Mucosa of rectum (tissue), 2 donors: ENCODE measurements around the gene IL9.

ENCODE experiments used
- H3K27ac ChIP-seq, 2 donors: one replicate each; pipeline ENCODE4 v1.7.0; 2013; ENCODE audit warnings: inconsistent platforms in 2 of 2, low read depth in 2 of 2, low read length in 2 of 2
- H3K27me3 ChIP-seq, 2 donors: one replicate each; pipeline ENCODE4 v1.7.0; 2013; ENCODE audit warnings: low read length in 2 of 2; ENCODE audit not compliant: control insufficient read depth in 2 of 2, insufficient read depth in 2 of 2
- H3K36me3 ChIP-seq, 2 donors: one replicate each; pipeline ENCODE4 v1.7.0; 2013; ENCODE audit warnings: low read length in 2 of 2; ENCODE audit not compliant: control insufficient read depth in 2 of 2, insufficient read depth in 2 of 2
- H3K4me1 ChIP-seq, 2 donors: one replicate each; pipeline ENCODE4 v1.7.0; 2013; ENCODE audit warnings: low read length in 2 of 2, mild to moderate bottlenecking in 1 of 2; ENCODE audit not compliant: control insufficient read depth in 2 of 2, insufficient read depth in 2 of 2
- H3K4me3 ChIP-seq, 2 donors: one replicate each; pipeline ENCODE4 v1.7.0; 2013; ENCODE audit warnings: low read length in 2 of 2
- H3K9ac ChIP-seq, 2 donors: one replicate each; pipeline ENCODE4 v1.7.0; 2013; ENCODE audit warnings: low read length in 2 of 2, low read depth in 1 of 2, mild to moderate bottlenecking in 1 of 2
- H3K9me3 ChIP-seq, 2 donors: one replicate each; pipeline ENCODE4 v1.7.0; 2013; ENCODE audit warnings: low read length in 2 of 2; ENCODE audit not compliant: control insufficient read depth in 2 of 2
- donor health status: healthy.
- donor health status: Normal muscosa, but diverticular disease.

Gene IL9

DNA sequence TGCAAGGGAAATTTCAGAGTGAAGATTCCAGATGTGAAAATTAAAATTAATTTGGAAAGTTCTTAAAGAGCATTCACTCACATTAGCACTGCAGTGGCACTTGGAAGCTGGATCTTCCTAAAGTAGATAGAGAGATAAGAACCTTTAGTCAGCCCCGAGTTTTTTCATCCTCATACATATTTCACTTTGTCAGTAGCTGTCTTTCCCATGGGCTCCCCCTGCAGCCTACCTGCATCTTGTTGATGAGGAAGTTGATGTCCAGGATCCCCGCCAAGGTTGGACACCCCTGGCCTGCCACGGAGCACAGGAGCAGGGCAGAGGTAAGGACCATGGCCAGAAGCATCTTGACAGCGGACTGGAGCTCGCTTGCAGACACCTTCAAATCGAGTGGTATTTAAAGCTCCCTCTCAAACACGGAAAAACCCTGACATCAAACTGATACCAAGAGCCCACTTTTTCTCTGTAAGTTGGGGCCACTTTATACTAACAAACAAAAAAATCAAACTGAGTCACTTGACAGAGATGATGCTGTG lies at the start of gene IL9:
Gene IL9, minus strand, starts transcription at position 368 of the 533 bp plus-strand sequence. Its CDS starts 25 bp downstream, at position 343.
- Histone ChIP-seq H3K4me3 (no peak within 1 kb of the TSS), H3K9me3 (no peaks in the 10 kb centered on the region), H3K27ac (no peak within 1 kb of the TSS), H3K27me3 (peaks cover 3% of the 10 kb centered on the region in 2 donors), H3K4me1 (no peaks in the 10 kb centered on the region), H3K36me3 (no peaks in the 10 kb centered on the region), H3K9ac (no peak within 1 kb of the TSS)

DNA sequence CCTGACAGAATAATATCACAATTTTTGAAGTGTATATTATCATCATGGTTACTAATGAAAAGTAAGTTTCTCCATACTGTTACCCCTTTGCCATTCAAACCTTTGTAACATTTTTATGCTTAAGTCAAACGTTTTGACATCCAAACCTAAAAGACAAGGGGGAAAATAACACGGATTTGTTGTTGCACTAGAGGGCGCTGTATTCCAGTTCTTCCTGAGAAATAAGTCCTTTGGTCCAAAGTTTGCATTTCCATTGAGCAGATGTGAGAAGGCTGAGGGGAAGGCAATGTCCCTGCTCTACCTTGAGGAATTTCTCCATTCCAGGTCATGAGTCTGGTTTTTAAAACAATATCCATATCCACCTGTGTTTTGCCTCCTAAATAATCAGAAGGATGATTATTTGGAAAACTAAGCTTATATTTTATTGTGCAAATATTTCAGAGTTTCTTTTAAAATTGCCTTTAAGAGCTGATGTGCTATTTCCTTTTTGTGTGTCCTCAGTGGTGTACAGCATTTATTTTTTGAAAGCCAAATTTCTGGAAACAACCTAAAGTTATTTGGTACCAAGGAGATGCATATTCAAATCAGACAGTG lies 49.4 kb upstream of the IL9 start:
- H3K9me3 ChIP-seq: no peaks in the 10 kb centered on the region
- H3K4me1 ChIP-seq: no peaks in the 10 kb centered on the region
- no peak overlapping the region for H3K27ac ChIP-seq
- no peak overlapping the region for H3K4me3 ChIP-seq
- H3K9ac ChIP-seq: no peak overlapping the region
- no peaks in the 10 kb centered on the region for H3K36me3 ChIP-seq
- H3K27me3 ChIP-seq: peaks cover 0 to 2% of the 10 kb centered on the region in 2 donors

DNA sequence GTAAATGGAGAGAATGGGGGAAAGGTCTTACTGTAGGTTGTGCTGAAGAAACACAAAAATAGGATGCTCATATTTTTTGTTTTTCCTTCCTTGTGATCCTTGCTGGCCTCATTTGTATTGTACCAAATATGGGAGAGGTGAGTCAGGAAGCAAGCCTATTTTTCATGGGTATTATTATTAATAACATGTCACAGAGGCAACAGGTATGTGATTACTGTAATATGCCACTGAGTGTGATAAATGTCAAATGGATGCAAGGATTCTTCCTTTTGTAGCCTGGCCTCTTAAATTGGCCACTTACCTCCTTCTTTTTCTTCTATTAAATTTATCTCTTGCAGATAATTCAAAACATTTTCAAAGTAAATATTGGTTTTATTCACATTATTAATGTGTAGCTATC lies 48.9 kb upstream of the IL9 start:
- H3K36me3 ChIP-seq: no peaks in the 10 kb centered on the region
- no peak overlapping the region for H3K9ac ChIP-seq
- H3K4me3 ChIP-seq: no peak overlapping the region
- no peaks in the 10 kb centered on the region for H3K9me3 ChIP-seq
- H3K27me3 ChIP-seq: peaks cover 0 to 2% of the 10 kb centered on the region in 2 donors
- H3K27ac ChIP-seq: no peak overlapping the region
- H3K4me1 ChIP-seq: no peaks in the 10 kb centered on the region

GRCh38 chr5:135942202-135942771 lies 46.6 kb upstream of the IL9 start:
- Histone ChIP-seq H3K36me3 (no peaks in the 10 kb centered on the region), H3K4me3 (no peak overlapping the region), H3K9me3 (no peaks in the 10 kb centered on the region), H3K9ac (no peak overlapping the region), H3K27ac (no peak overlapping the region), H3K4me1 (no peaks in the 10 kb centered on the region), H3K27me3 (peaks cover 0 to 2% of the 10 kb centered on the region in 2 donors)

DNA sequence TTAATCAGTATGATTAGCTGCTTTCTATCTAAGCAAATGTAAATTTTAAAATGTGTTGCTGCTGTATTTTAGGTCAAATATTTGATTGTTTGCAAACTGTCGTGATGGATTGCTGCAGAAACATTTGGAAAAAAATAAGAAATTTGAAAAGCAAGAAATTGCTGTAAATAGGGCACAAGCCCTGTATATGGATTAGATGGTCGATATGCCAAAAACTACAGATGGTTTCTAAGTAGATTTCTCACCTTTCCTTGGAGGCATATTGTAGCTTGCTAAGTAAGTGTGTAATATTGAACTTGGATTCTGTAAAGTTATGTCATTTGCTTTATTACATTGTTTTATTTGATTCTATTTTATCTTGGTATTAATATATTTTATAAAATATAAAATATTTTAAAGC lies 46.1 kb upstream of the IL9 start:
- H3K9me3 ChIP-seq: no peaks in the 10 kb centered on the region

GRCh38 chr5:135937245-135937911 lies 41.7 kb upstream of the IL9 start:
- Histone ChIP-seq H3K36me3 (no peaks in the 10 kb centered on the region), H3K27ac (no peak overlapping the region), H3K9me3 (no peaks in the 10 kb centered on the region), H3K27me3 (peaks cover under 1 to 3% of the 10 kb centered on the region in 2 donors), H3K9ac (no peak overlapping the region), H3K4me3 (no peak overlapping the region), H3K4me1 (no peaks in the 10 kb centered on the region)

More for the DNA sequence above, 46.1 kb upstream of the IL9 start:
- no peak overlapping the region for H3K4me3 ChIP-seq
- no peaks in the 10 kb centered on the region for H3K4me1 ChIP-seq
- H3K9ac ChIP-seq: no peak overlapping the region
- peaks cover 0 to 2% of the 10 kb centered on the region in 2 donors for H3K27me3 ChIP-seq
- H3K27ac ChIP-seq: no peak overlapping the region
- H3K36me3 ChIP-seq: no peaks in the 10 kb centered on the region

GRCh38 chr5:135934939-135935338 lies 39.3 kb upstream of the IL9 start:
- H3K4me1 ChIP-seq: no peaks in the 10 kb centered on the region
- no peak overlapping the region for H3K9ac ChIP-seq
- H3K9me3 ChIP-seq: no peaks in the 10 kb centered on the region
- H3K27ac ChIP-seq: no peak overlapping the region
- no peaks in the 10 kb centered on the region for H3K36me3 ChIP-seq
- H3K4me3 ChIP-seq: no peak overlapping the region
- H3K27me3 ChIP-seq: peaks cover 9 to 16% of the 10 kb centered on the region in 2 donors

GRCh38 chr5:135930949-135931295 lies 35.3 kb upstream of the IL9 start:
- Histone ChIP-seq H3K9ac (no peak overlapping the region), H3K27ac (no peak overlapping the region), H3K36me3 (no peaks in the 10 kb centered on the region), H3K4me3 (no peak overlapping the region), H3K27me3 (peaks cover 9 to 23% of the 10 kb centered on the region in 2 donors), H3K4me1 (no peaks in the 10 kb centered on the region), H3K9me3 (no peaks in the 10 kb centered on the region)

GRCh38 chr5:135930029-135930948 lies 34.6 kb upstream of the IL9 start:
- H3K27me3 ChIP-seq: peaks cover 7 to 25% of the 10 kb centered on the region in 2 donors
- no peaks in the 10 kb centered on the region for H3K9me3 ChIP-seq
- H3K4me1 ChIP-seq: no peaks in the 10 kb centered on the region
- no peak overlapping the region for H3K27ac ChIP-seq
- H3K4me3 ChIP-seq: no peak overlapping the region
- H3K36me3 ChIP-seq: no peaks in the 10 kb centered on the region
- H3K9ac ChIP-seq: no peak overlapping the region
